Measurements from ENCODE around the gene CWC27.

GRCh38 chr5:64939772-64940510 lies 171.2 kb downstream of the CWC27 start:
- no peak for TF ChIP-seq EZH2 (IDR thresholded peaks at IDR 0.05; ENCODE audit: borderline replicate concordance, low read depth, low read length, severe bottlenecking)
- TF ChIP-seq, protein P1, sequence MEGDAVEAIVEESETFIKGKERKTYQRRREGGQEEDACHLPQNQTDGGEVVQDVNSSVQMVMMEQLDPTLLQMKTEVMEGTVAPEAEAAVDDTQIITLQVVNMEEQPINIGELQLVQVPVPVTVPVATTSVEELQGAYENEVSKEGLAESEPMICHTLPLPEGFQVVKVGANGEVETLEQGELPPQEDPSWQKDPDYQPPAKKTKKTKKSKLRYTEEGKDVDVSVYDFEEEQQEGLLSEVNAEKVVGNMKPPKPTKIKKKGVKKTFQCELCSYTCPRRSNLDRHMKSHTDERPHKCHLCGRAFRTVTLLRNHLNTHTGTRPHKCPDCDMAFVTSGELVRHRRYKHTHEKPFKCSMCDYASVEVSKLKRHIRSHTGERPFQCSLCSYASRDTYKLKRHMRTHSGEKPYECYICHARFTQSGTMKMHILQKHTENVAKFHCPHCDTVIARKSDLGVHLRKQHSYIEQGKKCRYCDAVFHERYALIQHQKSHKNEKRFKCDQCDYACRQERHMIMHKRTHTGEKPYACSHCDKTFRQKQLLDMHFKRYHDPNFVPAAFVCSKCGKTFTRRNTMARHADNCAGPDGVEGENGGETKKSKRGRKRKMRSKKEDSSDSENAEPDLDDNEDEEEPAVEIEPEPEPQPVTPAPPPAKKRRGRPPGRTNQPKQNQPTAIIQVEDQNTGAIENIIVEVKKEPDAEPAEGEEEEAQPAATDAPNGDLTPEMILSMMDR (IDR thresholded peaks at IDR 0.05; ENCODE audit: borderline replicate concordance, extremely low read depth, low read length, poor library complexity, severe bottlenecking), result no peak

All from DND-41 (cell line).